ENCODE results near the gene KLHDC7B.

KLHDC7B gene

GRCh38 chr22:50584106-50585096 is 38.7 kb downstream of the KLHDC7B start:
- Histone ChIP-seq H3K9me2 (replicated peaks; ENCODE audit: control insufficient read depth, low read length) (no peaks in the 10 kb centered on the region), H3K79me2 (ENCODE audit: control insufficient read depth, low read length) (peaks cover 23% of the 10 kb centered on the region), H3K4me2 (ENCODE audit: low read length) (peak overlapping the region; percentile 86), H3F3A (ENCODE audit: control insufficient read depth, insufficient read depth) (no peaks in the 10 kb centered on the region), H3K36me3 (ENCODE audit: control insufficient read depth, low read length) (peaks cover 29% of the 10 kb centered on the region), H4K20me1 (ENCODE audit: control insufficient read depth, insufficient read depth, low read depth, low read length) (no peaks in the 10 kb centered on the region), H3K27ac (ENCODE audit: low read depth, low read length) (no peak overlapping the region), H3K4me3 (ENCODE audit: low read length) (peak overlapping the region; percentile 82), H3K27me3 (ENCODE audit: control insufficient read depth, low read length) (no peaks in the 10 kb centered on the region), H3K4me1 (ENCODE audit: control insufficient read depth, low read length) (peaks cover 16% of the 10 kb centered on the region), H3K9me3 (ENCODE audit: control insufficient read depth, insufficient read depth, low read length) (no peaks in the 10 kb centered on the region)
- TF ChIP-seq EZH2phosphoT487 (IDR thresholded peaks at IDR 0.05; ENCODE audit: borderline replicate concordance, low read length): no peak
- TF ChIP-seq CTCF (IDR thresholded peaks at IDR 0.05; ENCODE audit: low read depth, low read length, poor library complexity, severe bottlenecking): no peak

GRCh38 chr22:50585238-50585637 is 39.5 kb downstream of the KLHDC7B start:
- H3K9me2 ChIP-seq (replicated peaks; ENCODE audit: control insufficient read depth, low read length): no peaks in the 10 kb centered on the region

GRCh38 chr22:50585781-50586180 is 40.1 kb downstream of the KLHDC7B start:
- Histone ChIP-seq H3K79me2 (ENCODE audit: control insufficient read depth, low read length) (peaks cover 23% of the 10 kb centered on the region), H3K4me3 (ENCODE audit: low read length) (no peak overlapping the region), H3K27ac (ENCODE audit: low read depth, low read length) (no peak overlapping the region), H3K4me1 (ENCODE audit: control insufficient read depth, low read length) (peaks cover 16% of the 10 kb centered on the region), H4K20me1 (ENCODE audit: control insufficient read depth, insufficient read depth, low read depth, low read length) (no peaks in the 10 kb centered on the region), H3K36me3 (ENCODE audit: control insufficient read depth, low read length) (peaks cover 15% of the 10 kb centered on the region), H3K9me2 (replicated peaks; ENCODE audit: control insufficient read depth, low read length) (no peaks in the 10 kb centered on the region), H3K9me3 (ENCODE audit: control insufficient read depth, insufficient read depth, low read length) (no peaks in the 10 kb centered on the region), H3K4me2 (ENCODE audit: low read length) (no peak overlapping the region), H3K27me3 (ENCODE audit: control insufficient read depth, low read length) (no peaks in the 10 kb centered on the region), H3F3A (ENCODE audit: control insufficient read depth, insufficient read depth) (no peaks in the 10 kb centered on the region)
- TF ChIP-seq CTCF (IDR thresholded peaks at IDR 0.05; ENCODE audit: low read depth, low read length, poor library complexity, severe bottlenecking) (no peak), EZH2phosphoT487 (IDR thresholded peaks at IDR 0.05; ENCODE audit: borderline replicate concordance, low read length) (no peak)

More at GRCh38 chr22:50585238-50585637, 39.5 kb downstream of the KLHDC7B start:
- Histone ChIP-seq H3K27me3 (ENCODE audit: control insufficient read depth, low read length) (no peaks in the 10 kb centered on the region), H3K27ac (ENCODE audit: low read depth, low read length) (no peak overlapping the region), H3K36me3 (ENCODE audit: control insufficient read depth, low read length) (peaks cover 20% of the 10 kb centered on the region), H3K4me2 (ENCODE audit: low read length) (no peak overlapping the region), H3K4me1 (ENCODE audit: control insufficient read depth, low read length) (peaks cover 16% of the 10 kb centered on the region), H4K20me1 (ENCODE audit: control insufficient read depth, insufficient read depth, low read depth, low read length) (no peaks in the 10 kb centered on the region), H3K4me3 (ENCODE audit: low read length) (no peak overlapping the region), H3K79me2 (ENCODE audit: control insufficient read depth, low read length) (peaks cover 23% of the 10 kb centered on the region), H3K9me3 (ENCODE audit: control insufficient read depth, insufficient read depth, low read length) (no peaks in the 10 kb centered on the region), H3F3A (ENCODE audit: control insufficient read depth, insufficient read depth) (no peaks in the 10 kb centered on the region)
- no peak for TF ChIP-seq EZH2phosphoT487 (IDR thresholded peaks at IDR 0.05; ENCODE audit: borderline replicate concordance, low read length)

GRCh38 chr22:50586416-50586815 is 40.7 kb downstream of the KLHDC7B start:
- H3K27me3 ChIP-seq (ENCODE audit: control insufficient read depth, low read length): no peaks in the 10 kb centered on the region
- H3K9me2 ChIP-seq (replicated peaks; ENCODE audit: control insufficient read depth, low read length): no peaks in the 10 kb centered on the region
- H4K20me1 ChIP-seq (ENCODE audit: control insufficient read depth, insufficient read depth, low read depth, low read length): no peaks in the 10 kb centered on the region
- H3F3A ChIP-seq (ENCODE audit: control insufficient read depth, insufficient read depth): no peaks in the 10 kb centered on the region
- H3K36me3 ChIP-seq (ENCODE audit: control insufficient read depth, low read length): peaks cover 9% of the 10 kb centered on the region
- no peaks in the 10 kb centered on the region for H3K9me3 ChIP-seq (ENCODE audit: control insufficient read depth, insufficient read depth, low read length)
- H3K4me3 ChIP-seq (ENCODE audit: low read length): no peak overlapping the region
- H3K27ac ChIP-seq (ENCODE audit: low read depth, low read length): no peak overlapping the region
- H3K4me2 ChIP-seq (ENCODE audit: low read length): no peak overlapping the region
- TF ChIP-seq EZH2phosphoT487 (IDR thresholded peaks at IDR 0.05; ENCODE audit: borderline replicate concordance, low read length) (no peak), CTCF (IDR thresholded peaks at IDR 0.05; ENCODE audit: low read depth, low read length, poor library complexity, severe bottlenecking) (no peak)
- H3K4me1 ChIP-seq (ENCODE audit: control insufficient read depth, low read length): peaks cover 11% of the 10 kb centered on the region
- H3K79me2 ChIP-seq (ENCODE audit: control insufficient read depth, low read length): peaks cover 19% of the 10 kb centered on the region

Measured in DOHH2 (cell line).